ENCODE data around the gene ACTL6B. TPM values are rescaled to one million over a fixed set of nuclear protein-coding genes. Genes with fewer than 3 reads are reported as not detected.

The ACTL6B gene
- total and polyA plus RNA-seq, 2 donors (not counting 3 experiments of a cell fraction or from before 2014, with no cell fraction given), result not detected

DNA sequence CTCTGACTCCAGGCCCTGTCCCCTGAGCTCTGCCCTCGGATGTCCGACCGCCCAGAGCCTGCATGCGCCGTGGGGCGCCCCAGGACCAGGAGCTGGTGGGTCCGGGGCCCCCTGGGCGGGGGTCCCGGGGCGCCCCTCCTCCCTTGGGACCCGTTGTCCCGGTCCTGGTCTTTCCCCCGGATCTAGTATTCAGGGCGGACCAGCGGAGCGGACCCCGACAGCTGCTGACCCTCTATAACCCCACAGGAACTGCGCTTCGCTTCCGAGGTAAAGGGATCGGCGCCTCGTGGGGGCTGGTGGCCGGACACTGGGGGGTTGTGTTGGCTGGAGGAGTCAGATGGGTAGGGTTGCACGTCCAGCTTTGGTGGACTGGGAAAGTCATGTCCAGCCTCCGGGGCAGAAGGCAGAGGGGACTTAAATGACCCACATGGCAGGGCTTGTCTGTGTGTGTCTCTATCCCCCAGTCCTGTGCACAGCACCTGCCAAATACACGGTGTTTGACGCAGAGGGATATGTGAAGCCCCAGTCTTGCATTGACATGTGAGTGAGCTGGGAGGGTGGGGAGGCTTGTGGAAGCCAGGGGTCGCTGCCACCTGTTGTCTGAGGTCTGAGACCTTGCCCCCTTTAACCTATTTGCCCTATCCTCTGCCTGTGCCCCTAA lies 43.4 kb downstream of the ACTL6B start:
- CTCF ChIA-PET, result interaction anchor here (0.6 to 3.6 kb wide), 23 partner anchors 9 to 240 kb away, joined by 3 to 21 read pairs (median 4); partner anchors contain the start of genes EPO, FBXO24, GNB2 and LRCH4

More for the DNA sequence above, 43.4 kb downstream of the ACTL6B start:
- Histone ChIP-seq H3K4me1 (ENCODE audit: control insufficient read depth, extremely low read depth, insufficient read depth, low read length) (peaks cover 9% of the 10 kb centered on the region), H3K79me2 (ENCODE audit: control insufficient read depth, insufficient read depth, low read length) (no peaks in the 10 kb centered on the region), H3K4me2 (ENCODE audit: insufficient read depth, low read length) (peak overlapping the region; percentile 61), H3K9me1 (replicated peaks; ENCODE audit: control insufficient read depth, extremely low read depth, insufficient read depth, low read length) (no peaks in the 10 kb centered on the region), H3K27me3 (ENCODE audit: control insufficient read depth in 2 of 2, insufficient read depth in 2 of 2, low read length in 2 of 2) (no peaks in the 10 kb centered on the region), H3K4me3 (replicated peaks in 1 of 3; ENCODE audit: insufficient read depth in 1 of 3, low read depth in 1 of 3, low read length in 3 of 3) (peak overlapping the region; percentile 18 to 57 (median 56)), H3K9ac (replicated peaks; ENCODE audit: extremely low read depth, insufficient read depth, low read length) (peak overlapping the region; percentile 65), H3K27ac (ENCODE audit: insufficient read depth, low read depth, low read length) (no peak overlapping the region), H2AFZ (ENCODE audit: low read depth, low read length) (peak overlapping the region; percentile 81), H4K20me1 (replicated peaks; ENCODE audit: control insufficient read depth, extremely low read depth, insufficient read depth, low read length) (no peaks in the 10 kb centered on the region), H3K9me3 (replicated peaks; ENCODE audit: control insufficient read depth, insufficient read depth, low read length) (no peaks in the 10 kb centered on the region), H3K36me3 (ENCODE audit: control insufficient read depth in 2 of 2, extremely low read depth in 1 of 2, insufficient read depth in 2 of 2, low read length in 2 of 2) (no peaks in the 10 kb centered on the region)
- intact Hi-C loops (cut with micrococcal nuclease) (loop anchor here (1.0 to 2.0 kb wide), 5 partner anchors 9 to 74 kb away; partner anchors contain the start of genes AGFG2, FBXO24, GNB2 and LRCH4), dilution Hi-C loops (cut with MboI; ENCODE audit: extremely low pct_ligation_motif_present, low sequenced_read_pairs) (no loop called here)
- DNase-seq (ENCODE audit: low read depth, low spot score) (no peak), FAIRE-seq (no peak)
- TF ChIP-seq, protein P1, sequence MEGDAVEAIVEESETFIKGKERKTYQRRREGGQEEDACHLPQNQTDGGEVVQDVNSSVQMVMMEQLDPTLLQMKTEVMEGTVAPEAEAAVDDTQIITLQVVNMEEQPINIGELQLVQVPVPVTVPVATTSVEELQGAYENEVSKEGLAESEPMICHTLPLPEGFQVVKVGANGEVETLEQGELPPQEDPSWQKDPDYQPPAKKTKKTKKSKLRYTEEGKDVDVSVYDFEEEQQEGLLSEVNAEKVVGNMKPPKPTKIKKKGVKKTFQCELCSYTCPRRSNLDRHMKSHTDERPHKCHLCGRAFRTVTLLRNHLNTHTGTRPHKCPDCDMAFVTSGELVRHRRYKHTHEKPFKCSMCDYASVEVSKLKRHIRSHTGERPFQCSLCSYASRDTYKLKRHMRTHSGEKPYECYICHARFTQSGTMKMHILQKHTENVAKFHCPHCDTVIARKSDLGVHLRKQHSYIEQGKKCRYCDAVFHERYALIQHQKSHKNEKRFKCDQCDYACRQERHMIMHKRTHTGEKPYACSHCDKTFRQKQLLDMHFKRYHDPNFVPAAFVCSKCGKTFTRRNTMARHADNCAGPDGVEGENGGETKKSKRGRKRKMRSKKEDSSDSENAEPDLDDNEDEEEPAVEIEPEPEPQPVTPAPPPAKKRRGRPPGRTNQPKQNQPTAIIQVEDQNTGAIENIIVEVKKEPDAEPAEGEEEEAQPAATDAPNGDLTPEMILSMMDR (IDR thresholded peaks at IDR 0.05; ENCODE audit: extremely low read depth in 1 of 2, insufficient read depth in 1 of 2, low read depth in 1 of 2, low read length in 2 of 2), result peak in 1 of 2 donors; percentile 20
- TF ChIP-seq JUN (IDR thresholded peaks at IDR 0.05; ENCODE audit: borderline replicate concordance, insufficient read depth, insufficient read length, low read depth), result no peak
- BruUV-seq (replicated peaks), result TSS peak; percentile 45
- POLR2A ChIA-PET, result interaction anchor here (0.8 to 2.0 kb wide), 4 partner anchors 28 to 262 kb away, joined by 3 to 28 read pairs (median 6); partner anchors contain the start of genes FBXO24, LRCH4, POP7 and SRRT
